Measurements from ENCODE around the gene OXNAD1. TPM values are rescaled to one million over a fixed set of nuclear protein-coding genes. Genes with fewer than 3 reads are reported as not detected.
A peak's percentile ranks its signal among the peaks of the same experiment; 100 is the strongest.

The OXNAD1 gene
- total RNA-seq, 1 donor from 2014 or later = 17.6 TPM

DNA sequence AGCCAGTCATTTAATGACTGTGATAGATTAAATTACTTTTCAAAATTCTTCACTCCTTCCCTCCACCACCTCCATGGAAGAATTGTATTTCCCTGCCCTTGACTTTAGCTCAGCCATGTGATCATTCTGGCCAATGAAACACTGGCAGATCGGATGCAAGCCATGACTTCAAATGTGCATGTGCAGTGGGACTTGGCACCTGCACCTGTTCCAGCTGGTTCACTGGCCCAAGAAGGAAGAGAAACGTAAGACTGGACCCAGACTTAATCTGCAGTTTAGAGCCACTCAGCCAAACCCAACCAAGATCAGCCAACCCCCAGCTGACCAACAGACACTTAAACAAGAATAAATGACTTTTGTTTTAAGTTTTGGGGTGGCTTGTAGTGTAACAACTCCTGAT is 12.0 kb upstream of the OXNAD1 start:
- Histone ChIP-seq H3K4me3 (ENCODE audit: low read depth, low read length) (no peak overlapping the region), H3K36me3 (ENCODE audit: control insufficient read depth, insufficient read depth, low read length) (no peaks in the 10 kb centered on the region), H3K27me3 (ENCODE audit: control insufficient read depth, insufficient read depth, low read length) (no peaks in the 10 kb centered on the region)
- FAIRE-seq (no peak), DNase-seq (ENCODE audit: low read depth) (no peak)
- TF ChIP-seq, protein P1, sequence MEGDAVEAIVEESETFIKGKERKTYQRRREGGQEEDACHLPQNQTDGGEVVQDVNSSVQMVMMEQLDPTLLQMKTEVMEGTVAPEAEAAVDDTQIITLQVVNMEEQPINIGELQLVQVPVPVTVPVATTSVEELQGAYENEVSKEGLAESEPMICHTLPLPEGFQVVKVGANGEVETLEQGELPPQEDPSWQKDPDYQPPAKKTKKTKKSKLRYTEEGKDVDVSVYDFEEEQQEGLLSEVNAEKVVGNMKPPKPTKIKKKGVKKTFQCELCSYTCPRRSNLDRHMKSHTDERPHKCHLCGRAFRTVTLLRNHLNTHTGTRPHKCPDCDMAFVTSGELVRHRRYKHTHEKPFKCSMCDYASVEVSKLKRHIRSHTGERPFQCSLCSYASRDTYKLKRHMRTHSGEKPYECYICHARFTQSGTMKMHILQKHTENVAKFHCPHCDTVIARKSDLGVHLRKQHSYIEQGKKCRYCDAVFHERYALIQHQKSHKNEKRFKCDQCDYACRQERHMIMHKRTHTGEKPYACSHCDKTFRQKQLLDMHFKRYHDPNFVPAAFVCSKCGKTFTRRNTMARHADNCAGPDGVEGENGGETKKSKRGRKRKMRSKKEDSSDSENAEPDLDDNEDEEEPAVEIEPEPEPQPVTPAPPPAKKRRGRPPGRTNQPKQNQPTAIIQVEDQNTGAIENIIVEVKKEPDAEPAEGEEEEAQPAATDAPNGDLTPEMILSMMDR (IDR thresholded peaks at IDR 0.05; ENCODE audit: insufficient read depth, low read length, severe bottlenecking) = no peak

GRCh38 chr3:16253601-16254000 is 11.4 kb upstream of the OXNAD1 start:
- no peaks in the 10 kb centered on the region for H3K27me3 ChIP-seq (ENCODE audit: control insufficient read depth, insufficient read depth, low read length)
- H3K36me3 ChIP-seq (ENCODE audit: control insufficient read depth, insufficient read depth, low read length) = no peaks in the 10 kb centered on the region
- TF ChIP-seq, protein P1 (IDR thresholded peaks at IDR 0.05; ENCODE audit: insufficient read depth, low read length, severe bottlenecking) = no peak
- FAIRE-seq (no peak), DNase-seq (ENCODE audit: low read depth) (peak; percentile 37)
- H3K4me3 ChIP-seq (ENCODE audit: low read depth, low read length) = no peak overlapping the region

GRCh38 chr3:16254916-16255315 is 10.1 kb upstream of the OXNAD1 start:
- no peak for FAIRE-seq
- TF ChIP-seq, protein P1 (IDR thresholded peaks at IDR 0.05; ENCODE audit: insufficient read depth, low read length, severe bottlenecking) = no peak
- DNase-seq (ENCODE audit: low read depth) = no peak
- Histone ChIP-seq H3K36me3 (ENCODE audit: control insufficient read depth, insufficient read depth, low read length) (peaks cover 2% of the 10 kb centered on the region), H3K27me3 (ENCODE audit: control insufficient read depth, insufficient read depth, low read length) (no peaks in the 10 kb centered on the region), H3K4me3 (ENCODE audit: low read depth, low read length) (no peak overlapping the region)

- no peak for FAIRE-seq
- Histone ChIP-seq H3K4me3 (ENCODE audit: low read depth, low read length) (no peak overlapping the region), H3K27me3 (ENCODE audit: control insufficient read depth, insufficient read depth, low read length) (no peaks in the 10 kb centered on the region), H3K36me3 (ENCODE audit: control insufficient read depth, insufficient read depth, low read length) (peaks cover 2% of the 10 kb centered on the region)
- TF ChIP-seq, protein P1 (IDR thresholded peaks at IDR 0.05; ENCODE audit: insufficient read depth, low read length, severe bottlenecking) = no peak
- DNase-seq (ENCODE audit: low read depth) = no peak
Measured at GRCh38 chr3:16255326-16255725, 9.7 kb upstream of the OXNAD1 start.

GRCh38 chr3:16255726-16256125 is 9.3 kb upstream of the OXNAD1 start:
- FAIRE-seq = no peak
- peaks cover 2% of the 10 kb centered on the region for H3K36me3 ChIP-seq (ENCODE audit: control insufficient read depth, insufficient read depth, low read length)
- no peaks in the 10 kb centered on the region for H3K27me3 ChIP-seq (ENCODE audit: control insufficient read depth, insufficient read depth, low read length)
- TF ChIP-seq, protein P1 (IDR thresholded peaks at IDR 0.05; ENCODE audit: insufficient read depth, low read length, severe bottlenecking) = no peak
- no peak for DNase-seq (ENCODE audit: low read depth)
- H3K4me3 ChIP-seq (ENCODE audit: low read depth, low read length) = no peak overlapping the region

- DNase-seq (ENCODE audit: low read depth) = no peak
- TF ChIP-seq, protein P1 (IDR thresholded peaks at IDR 0.05; ENCODE audit: insufficient read depth, low read length, severe bottlenecking) = no peak
- Histone ChIP-seq H3K27me3 (ENCODE audit: control insufficient read depth, insufficient read depth, low read length) (no peaks in the 10 kb centered on the region), H3K4me3 (ENCODE audit: low read depth, low read length) (no peak overlapping the region), H3K36me3 (ENCODE audit: control insufficient read depth, insufficient read depth, low read length) (peaks cover 2% of the 10 kb centered on the region)
- FAIRE-seq = no peak
Measured at GRCh38 chr3:16257309-16257708, 7.7 kb upstream of the OXNAD1 start.
